Measurements from ENCODE around the gene ILKAP. TPM values are rescaled to one million over a fixed set of nuclear protein-coding genes. Genes with fewer than 3 reads are reported as not detected.

The ILKAP gene
- total and polyA plus RNA-seq, 7 experiments from 2014 or later = 40.6 to 126 (median 88.4) TPM

GRCh38 chr2:238123218-238123971 is 80.1 kb downstream of the ILKAP start:
- no peaks in the 10 kb centered on the region for H3K27me3 ChIP-seq (ENCODE audit: control insufficient read depth in 2 of 2, insufficient read depth in 2 of 2, low read length in 2 of 2)
- ATAC-seq = no peak

GRCh38 chr2:238122287-238123217 is 80.9 kb downstream of the ILKAP start:
- Histone ChIP-seq H3K36me3 (ENCODE audit: control insufficient read depth in 2 of 3, insufficient read depth in 3 of 3, low read length in 3 of 3) (no peaks in the 10 kb centered on the region), H3K4me3 (ENCODE audit: low read length) (no peak overlapping the region), H3K27ac (ENCODE audit: low read depth, low read length) (no peak overlapping the region), H3K27me3 (ENCODE audit: control insufficient read depth in 2 of 2, insufficient read depth in 2 of 2, low read length in 2 of 2) (no peaks in the 10 kb centered on the region), H3K9me3 (ENCODE audit: control insufficient read depth in 2 of 3, low read length in 3 of 3) (no peaks in the 10 kb centered on the region), H3K4me1 (ENCODE audit: control insufficient read depth in 2 of 2, insufficient read depth in 2 of 2, low read length in 2 of 2) (no peaks in the 10 kb centered on the region)
- Mint-ChIP-seq H3K36me3 (no peaks in the 10 kb centered on the region), H3K27ac (no peak overlapping the region), H3K4me3 (no peak overlapping the region), H3K4me1 (no peaks in the 10 kb centered on the region), H3K9me3 (no peaks in the 10 kb centered on the region), H3K27me3 (peaks cover 0 to 11% (median 3%) of the 10 kb centered on the region in 5 donors)
- ATAC-seq = no peak
- ChIA-PET CTCF (no interaction called here), POLR2A (no interaction called here)
- no peak for DNase-seq
- intact Hi-C loops (cut with micrococcal nuclease) = no loop called here

More at GRCh38 chr2:238123218-238123971, 80.1 kb downstream of the ILKAP start:
- ChIA-PET POLR2A (no interaction called here), CTCF (no interaction called here)
- intact Hi-C loops (cut with micrococcal nuclease) = no loop called here
- H3K4me1 ChIP-seq (ENCODE audit: control insufficient read depth in 2 of 2, insufficient read depth in 2 of 2, low read length in 2 of 2) = no peaks in the 10 kb centered on the region
- H3K4me3 ChIP-seq (ENCODE audit: low read length) = no peak overlapping the region
- Mint-ChIP-seq H3K27me3 (peaks cover 0 to 5% (median 0%) of the 10 kb centered on the region in 5 donors), H3K4me1 (no peaks in the 10 kb centered on the region), H3K36me3 (no peaks in the 10 kb centered on the region), H3K27ac (no peak overlapping the region), H3K9me3 (no peaks in the 10 kb centered on the region), H3K4me3 (no peak overlapping the region)
- no peaks in the 10 kb centered on the region for H3K36me3 ChIP-seq (ENCODE audit: control insufficient read depth in 2 of 3, insufficient read depth in 3 of 3, low read length in 3 of 3)
- H3K27ac ChIP-seq (ENCODE audit: low read depth, low read length) = no peak overlapping the region
- DNase-seq = no peak
- H3K9me3 ChIP-seq (ENCODE audit: control insufficient read depth in 2 of 3, low read length in 3 of 3) = no peaks in the 10 kb centered on the region

- H3K27ac ChIP-seq (ENCODE audit: low read depth, low read length) = no peak overlapping the region
- no peak overlapping the region for H3K4me3 ChIP-seq (ENCODE audit: low read length)
- H3K27ac Mint-ChIP-seq = no peak overlapping the region
- peaks cover 0 to 14% (median 6%) of the 10 kb centered on the region in 5 donors for H3K27me3 Mint-ChIP-seq
- H3K4me1 ChIP-seq (ENCODE audit: control insufficient read depth in 2 of 2, insufficient read depth in 2 of 2, low read length in 2 of 2) = no peaks in the 10 kb centered on the region
- no peak for ATAC-seq
- POLR2A ChIA-PET = no interaction called here
- no peaks in the 10 kb centered on the region for H3K9me3 Mint-ChIP-seq
- CTCF ChIA-PET = no interaction called here
- H3K27me3 ChIP-seq (ENCODE audit: control insufficient read depth in 2 of 2, insufficient read depth in 2 of 2, low read length in 2 of 2) = no peaks in the 10 kb centered on the region
- no peak overlapping the region for H3K4me3 Mint-ChIP-seq
- no peaks in the 10 kb centered on the region for H3K36me3 ChIP-seq (ENCODE audit: control insufficient read depth in 2 of 3, insufficient read depth in 3 of 3, low read length in 3 of 3)
- no peaks in the 10 kb centered on the region for H3K36me3 Mint-ChIP-seq
- no peaks in the 10 kb centered on the region for H3K4me1 Mint-ChIP-seq
- no peaks in the 10 kb centered on the region for H3K9me3 ChIP-seq (ENCODE audit: control insufficient read depth in 2 of 3, low read length in 3 of 3)
- intact Hi-C loops (cut with micrococcal nuclease) = no loop called here
- no peak for DNase-seq
Measured at GRCh38 chr2:238121511-238122286, 81.8 kb downstream of the ILKAP start.

GRCh38 chr2:238120463-238121298 is 82.8 kb downstream of the ILKAP start:
- Histone ChIP-seq H3K4me1 (ENCODE audit: control insufficient read depth in 2 of 2, insufficient read depth in 2 of 2, low read length in 2 of 2) (no peaks in the 10 kb centered on the region), H3K27ac (ENCODE audit: low read depth, low read length) (no peak overlapping the region), H3K4me3 (ENCODE audit: low read length) (no peak overlapping the region), H3K9me3 (ENCODE audit: control insufficient read depth in 2 of 3, low read length in 3 of 3) (no peaks in the 10 kb centered on the region), H3K36me3 (ENCODE audit: control insufficient read depth in 2 of 3, insufficient read depth in 3 of 3, low read length in 3 of 3) (no peaks in the 10 kb centered on the region), H3K27me3 (ENCODE audit: control insufficient read depth in 2 of 2, insufficient read depth in 2 of 2, low read length in 2 of 2) (no peaks in the 10 kb centered on the region)
- peaks cover 0 to 14% (median 6%) of the 10 kb centered on the region in 5 donors for H3K27me3 Mint-ChIP-seq
- intact Hi-C loops (cut with micrococcal nuclease) = no loop called here
- H3K27ac Mint-ChIP-seq = no peak overlapping the region
- H3K4me3 Mint-ChIP-seq = no peak overlapping the region
- ChIA-PET CTCF (no interaction called here), POLR2A (no interaction called here)
- no peaks in the 10 kb centered on the region for H3K9me3 Mint-ChIP-seq
- no peaks in the 10 kb centered on the region for H3K36me3 Mint-ChIP-seq
- no peaks in the 10 kb centered on the region for H3K4me1 Mint-ChIP-seq
- DNase-seq (no peak), ATAC-seq (no peak)

Other genes starting within 250 kb of the ILKAP start
- 10 to 100 TPM; 42.5 to 80.9 (median 48.3) TPM for gene UBE2F, start 236.7 kb downstream of the ILKAP start, total RNA-seq
- 100 to 1,000 TPM in 1 of 2 donors, 10 to 100 TPM in 1; 95.6 to 114 TPM for gene UBE2F, start 236.7 kb downstream of the ILKAP start, polyA plus RNA-seq
- gene SCLY, start 142.7 kb downstream of the ILKAP start, total RNA-seq = 10 to 100 TPM; 16.1 to 47.3 (median 29.1) TPM
- gene SCLY, start 142.7 kb downstream of the ILKAP start, polyA plus RNA-seq = 10 to 100 TPM; 12.2 to 14.1 TPM
- gene ESPNL, start 103.4 kb downstream of the ILKAP start, total RNA-seq = under 1 TPM in 4 of 5 experiments, not detected in 1; 0.07 to 0.35 (median 0.31) TPM
- gene ESPNL, start 103.4 kb downstream of the ILKAP start, polyA plus RNA-seq = not detected
- gene KLHL30, start 65.0 kb downstream of the ILKAP start, total RNA-seq = not detected
- not detected for gene KLHL30, start 65.0 kb downstream of the ILKAP start, polyA plus RNA-seq
- under 1 TPM in 2 of 5 experiments, not detected in 3; 0.29 to 0.31 TPM for gene ERFE, start 44.7 kb downstream of the ILKAP start, total RNA-seq
- not detected for gene ERFE, start 44.7 kb downstream of the ILKAP start, polyA plus RNA-seq
- 1 to 10 TPM in 4 of 5 experiments, under 1 TPM in 1; 0.73 to 2.7 (median 2.4) TPM for gene HES6, start 36.3 kb upstream of the ILKAP start, total RNA-seq
- gene HES6, start 36.3 kb upstream of the ILKAP start, polyA plus RNA-seq = 1 to 10 TPM in 1 of 2 donors, under 1 TPM in 1; 0.61 to 1.3 TPM
- gene PER2, start 84.9 kb upstream of the ILKAP start, total RNA-seq = 10 to 100 TPM; 13.5 to 28.6 (median 14.3) TPM
- gene PER2, start 84.9 kb upstream of the ILKAP start, polyA plus RNA-seq = 10 to 100 TPM in 1 of 2 donors, 1 to 10 TPM in 1; 7.0 to 10.1 TPM
- gene TRAF3IP1, start 116.8 kb upstream of the ILKAP start, total RNA-seq = 10 to 100 TPM in 2 of 5 experiments, 1 to 10 TPM in 3; 6.2 to 13.3 (median 9.4) TPM
- gene TRAF3IP1, start 116.8 kb upstream of the ILKAP start, polyA plus RNA-seq = 1 to 10 TPM; 4.3 to 5.7 TPM
- 10 to 100 TPM; 25.0 to 55.2 (median 33.1) TPM for gene ASB1, start 223.2 kb upstream of the ILKAP start, total RNA-seq
- 10 to 100 TPM; 17.5 to 29.3 TPM for gene ASB1, start 223.2 kb upstream of the ILKAP start, polyA plus RNA-seq